GM19324 (cell line): ENCODE measurements around the gene KCNK7.

Experiments
- ATAC-seq: cut with Tn5 transposase; IDR thresholded peaks from one replicate; pipeline ENCODE4 v1.9.1; 2021; ENCODE audit warnings: mild to moderate bottlenecking, moderate library complexity; ENCODE audit not compliant: unreplicated experiment, low FRiP score

The KCNK7 gene

GRCh38 chr11:65589444-65590239 lies 6.0 kb downstream of the KCNK7 start:
- no peak for ATAC-seq

- ATAC-seq: peak; percentile 72
These were observed 7.2 kb downstream of the KCNK7 start for GRCh38 chr11:65588199-65589054.

DNA sequence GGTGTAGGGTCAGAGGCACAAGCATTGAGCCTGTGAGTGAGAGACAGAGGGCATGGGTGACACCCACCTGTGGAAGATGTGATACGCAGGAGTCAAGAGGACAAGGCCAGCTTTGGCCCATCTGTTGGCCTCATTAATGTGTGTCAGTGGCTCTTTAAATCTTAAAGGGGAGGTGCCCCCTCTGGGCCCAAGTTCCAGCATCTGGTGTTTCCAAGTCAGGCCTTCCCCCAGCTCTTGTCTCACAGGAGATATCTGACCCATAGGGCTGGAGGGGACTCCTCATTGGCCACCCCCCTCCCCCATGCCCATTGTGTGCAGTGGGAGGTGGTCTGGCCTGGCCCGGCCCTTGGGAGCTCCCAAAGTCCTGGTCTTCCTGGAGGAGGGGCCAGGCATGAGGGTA lies 8.9 kb downstream of the KCNK7 start:
- ATAC-seq: no peak

DNA sequence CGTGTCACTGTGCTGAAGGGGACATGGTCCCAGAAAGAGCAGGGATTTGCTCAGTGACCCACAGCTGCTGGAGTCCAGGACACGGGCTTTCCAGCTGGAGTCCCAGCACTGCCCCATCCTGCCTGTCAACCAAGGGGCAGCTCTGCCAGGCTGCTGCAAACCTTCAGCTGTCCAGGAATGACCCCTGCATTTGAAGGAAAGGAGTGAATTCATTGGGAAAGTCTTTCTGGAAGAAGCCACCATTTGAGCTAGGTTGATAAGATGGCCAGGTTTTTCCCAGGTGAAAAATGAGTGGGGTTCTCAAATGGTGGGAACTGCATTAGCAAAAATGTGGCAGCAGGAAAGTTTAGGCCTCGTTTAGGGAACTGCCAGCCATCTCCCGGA lies 9.4 kb downstream of the KCNK7 start:
- no peak for ATAC-seq

- ATAC-seq: no peak
These were observed 10.0 kb downstream of the KCNK7 start for GRCh38 chr11:65585396-65586246.

GRCh38 chr11:65584723-65585171 lies 10.9 kb downstream of the KCNK7 start:
- ATAC-seq: no peak

- ATAC-seq: no peak
These were observed 11.5 kb downstream of the KCNK7 start for GRCh38 chr11:65584106-65584505.

GRCh38 chr11:65583589-65583988 lies 12.0 kb downstream of the KCNK7 start:
- ATAC-seq: no peak

DNA sequence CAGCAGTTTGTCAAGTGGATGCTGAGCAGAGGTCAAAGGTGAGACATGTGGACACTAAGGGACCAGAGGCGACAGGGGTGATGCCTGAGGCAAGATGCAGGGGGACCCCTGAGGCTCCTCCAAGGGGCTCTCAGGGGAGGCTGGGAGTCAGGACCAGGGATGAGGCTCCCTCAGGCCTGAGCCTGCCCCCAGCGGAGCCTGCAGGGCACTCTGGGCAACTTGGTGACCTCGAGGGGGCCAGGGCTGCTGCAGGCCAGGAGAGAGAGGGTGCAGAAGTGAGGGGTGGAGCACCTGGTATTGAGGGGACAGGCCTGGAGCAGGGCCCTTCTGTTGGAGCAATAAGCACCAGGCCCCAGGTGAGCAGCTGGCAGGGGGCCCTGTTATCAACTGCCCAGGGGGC lies 13.7 kb downstream of the KCNK7 start:
- ATAC-seq: no peak

GRCh38 chr11:65580756-65581155 lies 14.8 kb downstream of the KCNK7 start:
- no peak for ATAC-seq

DNA sequence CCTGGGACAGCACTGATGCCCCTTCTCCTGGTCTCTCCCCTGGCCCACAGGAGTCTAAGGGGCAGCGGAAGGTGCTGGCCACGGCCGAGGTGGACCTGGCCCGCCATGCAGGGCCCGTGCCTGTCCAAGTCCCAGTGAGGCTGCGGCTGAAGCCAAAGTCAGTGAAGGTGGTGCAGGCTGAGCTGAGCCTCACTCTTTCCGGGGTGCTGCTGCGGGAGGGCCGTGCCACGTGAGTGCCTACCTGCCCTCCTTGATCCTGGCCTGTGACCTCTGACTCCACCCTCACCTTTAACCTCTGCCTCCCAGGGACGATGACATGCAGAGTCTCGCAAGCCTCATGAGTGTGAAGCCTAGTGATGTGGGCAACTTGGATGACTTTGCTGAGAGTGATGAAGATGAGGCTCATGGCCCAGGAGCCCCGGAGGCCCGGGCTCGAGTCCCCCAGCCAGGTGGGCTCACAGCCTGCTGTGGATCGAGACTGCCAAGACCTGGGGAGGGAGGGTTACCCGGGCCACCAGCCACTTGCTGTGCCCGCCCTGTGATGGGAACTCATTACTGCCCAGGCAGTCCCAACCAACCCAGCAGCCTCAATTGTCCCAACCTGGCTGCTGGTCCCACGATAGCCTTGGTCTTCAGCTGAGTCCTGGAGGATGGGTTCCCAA lies 15.4 kb downstream of the KCNK7 start:
- ATAC-seq: no peak

DNA sequence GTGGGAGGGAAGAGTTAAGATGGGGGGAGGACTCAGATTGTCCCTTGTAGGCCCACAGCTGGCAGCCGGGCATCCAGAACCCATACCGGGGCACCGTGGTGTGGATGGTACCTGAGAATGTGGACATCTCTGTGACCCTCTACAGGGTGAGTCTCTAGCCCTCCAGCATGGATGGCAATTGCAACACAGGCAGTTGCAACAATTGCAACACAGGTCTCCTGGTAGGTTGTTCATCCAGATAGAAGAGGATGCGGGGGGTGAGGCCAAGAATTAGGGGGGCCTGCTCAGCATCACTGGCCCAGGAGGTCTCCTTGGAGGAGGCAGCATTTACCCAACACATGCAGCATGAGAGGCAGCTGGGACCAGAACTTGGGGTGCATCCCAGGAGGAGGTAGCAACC lies 16.3 kb downstream of the KCNK7 start:
- no peak for ATAC-seq

- ATAC-seq: no peak
These were observed 16.9 kb downstream of the KCNK7 start for GRCh38 chr11:65578667-65579066.

GRCh38 chr11:65578134-65578533 lies 17.5 kb downstream of the KCNK7 start:
- ATAC-seq: no peak

GRCh38 chr11:65577756-65578109 lies 17.9 kb downstream of the KCNK7 start:
- no peak for ATAC-seq

GRCh38 chr11:65576867-65577755 lies 18.5 kb downstream of the KCNK7 start:
- no peak for ATAC-seq

DNA sequence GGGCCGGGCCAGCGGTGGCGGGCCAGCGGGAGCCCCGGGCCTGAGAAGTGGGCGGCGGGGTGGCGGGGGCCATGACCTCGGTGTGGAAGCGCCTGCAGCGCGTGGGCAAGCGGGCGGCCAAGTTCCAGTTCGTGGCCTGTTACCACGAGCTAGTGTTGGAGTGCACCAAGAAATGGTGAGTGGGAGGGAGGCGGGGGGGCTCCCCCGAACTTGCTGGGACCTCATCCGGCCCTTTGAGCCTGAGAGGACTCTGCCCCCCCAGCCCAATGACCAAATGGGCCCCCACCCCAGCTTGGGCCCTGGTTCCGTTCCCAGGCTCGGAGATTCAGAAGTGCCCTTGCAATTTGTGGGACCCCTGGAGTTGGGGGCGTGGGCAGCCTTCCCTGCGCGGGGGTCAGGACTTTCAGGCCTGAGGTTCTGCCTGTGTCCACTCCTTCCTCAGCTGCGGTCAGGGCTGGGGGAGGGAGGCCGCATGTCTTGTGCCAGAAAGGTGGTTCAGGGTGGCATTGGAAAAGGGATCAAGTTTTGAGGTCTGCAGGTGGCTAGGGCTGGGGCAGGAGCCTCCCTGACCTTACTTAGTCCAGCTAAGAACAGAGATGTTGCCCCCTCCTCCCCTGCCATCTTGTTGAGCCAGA lies 19.3 kb downstream of the KCNK7 start:
- no peak for ATAC-seq

DNA sequence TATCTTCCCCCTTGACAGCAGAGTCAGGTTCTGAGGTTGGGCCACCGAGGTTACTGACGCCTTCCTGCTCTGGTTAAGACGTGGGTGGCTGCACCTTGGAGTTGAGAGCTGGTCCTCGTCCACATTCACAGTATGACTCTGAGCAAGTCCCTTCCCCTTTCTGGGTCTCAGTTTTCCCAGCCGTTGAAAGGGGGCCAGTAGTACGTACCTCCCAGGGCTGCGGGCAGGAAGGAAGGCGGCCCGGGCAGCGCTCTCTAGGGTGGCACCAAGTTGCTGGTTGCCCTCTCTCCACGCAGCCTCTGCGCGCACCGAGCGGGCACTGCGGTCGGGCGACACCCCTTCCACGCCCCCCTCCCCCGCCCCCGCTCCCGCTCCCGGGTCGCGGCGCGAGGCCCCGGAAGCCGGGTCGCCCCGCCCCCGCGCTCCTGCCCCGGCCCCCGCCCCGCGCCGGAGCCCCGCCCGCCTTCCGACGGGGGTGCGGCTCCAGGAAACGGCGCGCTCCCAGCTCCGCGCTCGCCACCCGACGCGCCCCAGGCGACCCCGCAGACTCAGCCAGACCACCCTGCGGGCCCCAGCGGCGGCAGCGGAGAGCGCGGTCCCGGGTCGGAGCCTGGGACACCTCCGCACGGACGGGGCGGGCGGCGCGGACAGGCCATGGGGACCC lies 19.9 kb downstream of the KCNK7 start, which contains the start of gene EHBP1L1:
TSS of gene EHBP1L1 (plus strand) at position 486 of the 664 bp plus-strand sequence. CDS start 250 bp downstream, outside the sequence.
- peak; percentile 30 for ATAC-seq
